ENCODE measurements around the gene PPIE.

The PPIE gene

DNA sequence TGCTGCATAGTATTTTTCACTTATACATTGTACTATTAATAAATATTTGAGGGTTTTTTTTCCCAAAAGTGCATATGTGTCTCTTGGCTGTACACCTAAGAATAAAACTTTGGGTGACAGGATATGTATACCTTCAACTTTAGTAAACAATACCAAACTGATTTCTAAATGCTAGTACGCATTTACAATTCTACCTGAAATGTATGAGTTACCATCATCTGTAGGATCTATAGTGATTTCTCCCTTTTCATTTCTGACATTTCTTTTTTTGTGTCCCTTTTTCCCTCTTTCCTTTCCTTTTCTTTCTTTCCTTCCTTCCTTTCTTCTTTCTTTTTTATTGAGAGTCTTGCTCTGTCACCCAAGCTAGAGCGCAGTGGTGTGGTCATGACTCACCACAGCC, 66.7 kb downstream of the PPIE start:
- DNase-seq (ENCODE audit: low read depth): no peak

DNA sequence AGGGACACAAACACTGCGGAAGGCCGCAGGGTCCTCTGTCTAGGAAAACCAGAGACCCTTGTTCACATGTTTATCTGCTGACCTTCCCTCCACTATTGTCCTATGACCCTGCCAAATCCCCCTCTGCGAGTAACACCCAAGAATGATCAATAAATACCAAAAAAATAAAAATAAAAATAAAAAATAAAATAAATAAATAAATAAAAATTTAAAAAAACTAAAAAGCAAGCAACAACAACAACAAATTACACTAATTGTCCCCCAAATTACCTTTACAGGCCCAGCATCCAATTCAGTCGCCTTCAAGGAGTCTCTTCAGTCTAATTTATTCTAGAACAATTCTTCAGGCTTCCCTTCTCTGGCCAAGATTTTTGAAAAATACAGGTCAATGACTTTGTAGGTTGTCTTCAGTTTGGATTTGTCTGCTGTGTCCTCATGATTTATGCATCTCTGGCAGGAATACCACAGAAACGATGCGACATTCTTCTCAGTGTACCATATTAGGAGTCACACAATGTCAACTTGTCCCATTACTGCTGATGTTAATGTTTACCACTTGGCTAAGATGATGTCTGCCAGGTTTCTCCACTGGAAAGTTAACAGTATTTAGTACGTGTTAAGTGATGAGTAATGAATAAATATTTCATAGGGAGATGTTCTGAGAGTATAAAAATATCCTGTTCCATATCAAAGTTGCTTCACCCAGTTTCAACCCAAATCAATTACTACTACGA, 70.3 kb downstream of the PPIE start:
- no peak for DNase-seq (ENCODE audit: low read depth)

DNA sequence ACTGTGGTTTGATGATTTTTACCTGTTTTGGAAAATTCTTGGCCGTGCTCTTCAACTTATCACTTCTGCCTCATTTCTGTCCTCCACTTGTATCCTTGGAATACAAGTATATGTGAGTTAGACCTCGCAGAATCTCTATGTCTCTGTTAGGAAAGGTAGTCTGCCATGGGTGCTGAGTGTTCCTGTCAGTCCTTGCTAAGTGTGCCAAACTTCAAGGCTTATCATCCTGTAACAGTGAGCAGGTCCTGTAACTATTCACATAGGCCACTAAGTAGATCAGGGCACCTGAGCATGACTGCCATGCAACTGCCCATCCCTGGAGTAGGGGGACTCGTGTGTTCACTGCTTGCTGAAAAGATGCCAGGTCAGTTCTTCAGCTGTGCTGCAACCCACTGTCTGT, 74.2 kb downstream of the PPIE start:
- DNase-seq (ENCODE audit: low read depth): no peak

All from GM04504 (cell line).